Neural progenitor cell (in vitro differentiated cells): ENCODE results near the gene PHTF1. TPM values are rescaled to one million over a fixed set of nuclear protein-coding genes. Genes with fewer than 3 reads are reported as not detected.

Experiments
- DNase-seq: peaks from one replicate; pipeline ENCODE4 v3.0.0-alpha.2; 2016; ENCODE audit warnings: low spot score
- H2AFZ ChIP-seq: fragments of 200-600 bp; sonication (generic); replicated peaks from 2 replicates; pipeline ENCODE4 v1.6.1; 2016; ENCODE audit warnings: antibody characterized with exemption
- H3F3A ChIP-seq: fragments of 200-600 bp; sonication (generic); 2 replicates; pipeline ENCODE4 v1.6.1; 2016; ENCODE audit warnings: antibody characterized with exemption, low read depth
- H3K27ac ChIP-seq: fragments of 200-600 bp; sonication (generic); 2 replicates; pipeline ENCODE4 v1.5.1; 2016; ENCODE audit warnings: mild to moderate bottlenecking
- H3K27me3 ChIP-seq: fragments of 200-600 bp; sonication (generic); 2 replicates; pipeline ENCODE4 v1.6.1; 2016; ENCODE audit warnings: mild to moderate bottlenecking, moderate library complexity
- H3K36me3 ChIP-seq: fragments of 200-600 bp; sonication (generic); 2 replicates; pipeline ENCODE4 v1.5.1; 2016
- H3K4me1 ChIP-seq: fragments of 200-600 bp; sonication (generic); 2 replicates; pipeline ENCODE4 v1.6.1; 2016; ENCODE audit warnings: mixed run types
- H3K4me2 ChIP-seq: fragments of 200-600 bp; sonication (generic); 2 replicates; pipeline ENCODE4 v1.6.1; 2016
- H3K4me3 ChIP-seq: fragments of 200-600 bp; sonication (generic); 2 replicates; pipeline ENCODE4 v1.5.1; 2016
- H3K79me2 ChIP-seq: fragments of 200-600 bp; sonication (generic); 2 replicates; pipeline ENCODE4 v1.6.1; 2016; ENCODE audit warnings: low read depth
- H3K9ac ChIP-seq: fragments of 200-600 bp; sonication (generic); 2 replicates; pipeline ENCODE4 v1.6.1; 2016
- H3K9me3 ChIP-seq: fragments of 200-600 bp; sonication (generic); 2 replicates; pipeline ENCODE4 v1.5.1; 2016; ENCODE audit warnings: low read depth
- H4K20me1 ChIP-seq: fragments of 200-600 bp; sonication (generic); 2 replicates; pipeline ENCODE4 v1.6.1; 2016; ENCODE audit warnings: low read depth
- H3K27ac Mint-ChIP-seq: 3 replicates; pipeline ENCODE4 v1.8.0; 2021; ENCODE audit warnings: mixed read lengths
- H3K27me3 Mint-ChIP-seq: 2 replicates; pipeline ENCODE4 v1.8.0; 2022; ENCODE audit warnings: low read depth, mild to moderate bottlenecking, inconsistent platforms, moderate library complexity, mixed read lengths; ENCODE audit not compliant: insufficient read depth
- H3K36me3 Mint-ChIP-seq: 3 replicates; pipeline ENCODE4 v1.8.0; 2021; ENCODE audit warnings: mixed read lengths
- H3K4me1 Mint-ChIP-seq: 3 replicates; pipeline ENCODE4 v1.8.0; 2021; ENCODE audit warnings: mixed read lengths
- H3K4me3 Mint-ChIP-seq: 3 replicates; pipeline ENCODE4 v1.8.0; 2021; ENCODE audit warnings: mild to moderate bottlenecking, moderate library complexity, mixed read lengths
- H3K9me3 Mint-ChIP-seq: 3 replicates; pipeline ENCODE4 v1.8.0; 2020; ENCODE audit warnings: mixed read lengths
- EZH2 ChIP-seq: fragments of 200-600 bp; sonication (generic); IDR thresholded peaks from 2 replicates; pipeline ENCODE4 v1.6.1; 2017; ENCODE audit warnings: antibody characterized with exemption, mild to moderate bottlenecking, moderate library complexity
- EZH2phosphoT487 ChIP-seq: fragments of 200-600 bp; sonication (generic); IDR thresholded peaks from 2 replicates; pipeline ENCODE4 v1.6.1; 2017; ENCODE audit warnings: antibody characterized with exemption
- total RNA-seq: library from RNA; depleted of rRNA; stranded (reverse); fragments of >200 nt; gene quantifications from 2 replicates; pipeline ENCODE4 v1.2.3, GENCODE V29; 2015; ENCODE audit warnings: low replicate concordance
- TF ChIP-seq, protein P1 (sequence below): fragments of 200-600 bp; sonication (generic); IDR thresholded peaks from 2 replicates; pipeline ENCODE4 v1.5.1; 2017; ENCODE audit warnings: antibody characterized with exemption, mild to moderate bottlenecking

Gene PHTF1
- total RNA-seq, 1 donor from 2014 or later = 76.8 TPM

DNA sequence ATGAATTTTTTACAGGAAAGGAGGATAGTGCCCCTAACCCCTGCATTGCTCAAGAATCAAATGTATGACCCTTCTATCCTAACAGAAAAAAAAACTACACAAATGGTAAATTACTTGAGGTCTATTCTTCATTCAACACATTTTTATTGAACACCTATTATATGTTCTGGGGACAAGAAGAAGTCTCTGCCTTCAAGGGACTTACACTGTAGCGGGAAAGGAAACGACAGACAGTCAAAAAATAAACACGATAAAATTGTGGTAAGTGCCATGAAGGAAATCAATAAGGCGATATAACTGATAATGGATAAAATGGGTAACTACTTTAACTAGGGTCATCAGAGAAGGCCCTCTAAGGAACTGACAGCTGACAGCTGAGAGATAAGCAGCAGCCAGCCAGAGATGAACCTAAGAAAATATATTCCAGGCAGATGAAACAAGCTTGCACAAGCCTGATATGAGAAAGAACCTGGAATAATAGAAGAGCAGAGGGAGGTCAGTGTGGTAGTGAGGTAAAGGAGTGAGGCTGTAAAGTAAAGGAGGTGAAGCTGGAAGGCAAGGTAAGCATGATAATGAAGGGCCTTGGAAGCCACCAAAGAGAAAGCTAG lies 66.4 kb downstream of the PHTF1 start:
- Mint-ChIP-seq H3K4me3 (no peak overlapping the region), H3K4me1 (no peaks in the 10 kb centered on the region), H3K27me3 (peaks cover 2% of the 10 kb centered on the region), H3K27ac (no peak overlapping the region), H3K9me3 (peaks cover 32% of the 10 kb centered on the region), H3K36me3 (peaks cover 76% of the 10 kb centered on the region)
- no peaks in the 10 kb centered on the region for H3K27me3 ChIP-seq
- H4K20me1 ChIP-seq = no peaks in the 10 kb centered on the region
- TF ChIP-seq, protein P1, sequence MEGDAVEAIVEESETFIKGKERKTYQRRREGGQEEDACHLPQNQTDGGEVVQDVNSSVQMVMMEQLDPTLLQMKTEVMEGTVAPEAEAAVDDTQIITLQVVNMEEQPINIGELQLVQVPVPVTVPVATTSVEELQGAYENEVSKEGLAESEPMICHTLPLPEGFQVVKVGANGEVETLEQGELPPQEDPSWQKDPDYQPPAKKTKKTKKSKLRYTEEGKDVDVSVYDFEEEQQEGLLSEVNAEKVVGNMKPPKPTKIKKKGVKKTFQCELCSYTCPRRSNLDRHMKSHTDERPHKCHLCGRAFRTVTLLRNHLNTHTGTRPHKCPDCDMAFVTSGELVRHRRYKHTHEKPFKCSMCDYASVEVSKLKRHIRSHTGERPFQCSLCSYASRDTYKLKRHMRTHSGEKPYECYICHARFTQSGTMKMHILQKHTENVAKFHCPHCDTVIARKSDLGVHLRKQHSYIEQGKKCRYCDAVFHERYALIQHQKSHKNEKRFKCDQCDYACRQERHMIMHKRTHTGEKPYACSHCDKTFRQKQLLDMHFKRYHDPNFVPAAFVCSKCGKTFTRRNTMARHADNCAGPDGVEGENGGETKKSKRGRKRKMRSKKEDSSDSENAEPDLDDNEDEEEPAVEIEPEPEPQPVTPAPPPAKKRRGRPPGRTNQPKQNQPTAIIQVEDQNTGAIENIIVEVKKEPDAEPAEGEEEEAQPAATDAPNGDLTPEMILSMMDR = no peak
- TF ChIP-seq EZH2 = no peak
- no peak for TF ChIP-seq EZH2phosphoT487
- no peak overlapping the region for H3K9ac ChIP-seq
- no peak for DNase-seq
- H2AFZ ChIP-seq = no peak overlapping the region
- H3F3A ChIP-seq = no peaks in the 10 kb centered on the region
- peaks cover 7% of the 10 kb centered on the region for H3K9me3 ChIP-seq
- no peak overlapping the region for H3K4me3 ChIP-seq
- H3K4me1 ChIP-seq = no peaks in the 10 kb centered on the region
- no peak overlapping the region for H3K4me2 ChIP-seq
- H3K79me2 ChIP-seq = no peaks in the 10 kb centered on the region
- peaks cover 42% of the 10 kb centered on the region for H3K36me3 ChIP-seq
- H3K27ac ChIP-seq = no peak overlapping the region

GRCh38 chr1:113692342-113692741 lies 66.9 kb downstream of the PHTF1 start:
- Mint-ChIP-seq H3K27me3 (peaks cover 2% of the 10 kb centered on the region), H3K36me3 (peaks cover 72% of the 10 kb centered on the region), H3K4me3 (no peak overlapping the region), H3K27ac (no peak overlapping the region), H3K4me1 (no peaks in the 10 kb centered on the region), H3K9me3 (peaks cover 32% of the 10 kb centered on the region)
- no peaks in the 10 kb centered on the region for H3K4me1 ChIP-seq
- H3K9me3 ChIP-seq = peaks cover 7% of the 10 kb centered on the region
- H4K20me1 ChIP-seq = no peaks in the 10 kb centered on the region
- H3K4me2 ChIP-seq = no peak overlapping the region
- H3K27ac ChIP-seq = no peak overlapping the region
- H3K9ac ChIP-seq = no peak overlapping the region
- no peak for TF ChIP-seq EZH2
- H3K27me3 ChIP-seq = no peaks in the 10 kb centered on the region
- H3K4me3 ChIP-seq = no peak overlapping the region
- H3F3A ChIP-seq = no peaks in the 10 kb centered on the region
- H3K36me3 ChIP-seq = peaks cover 41% of the 10 kb centered on the region
- DNase-seq = no peak
- H2AFZ ChIP-seq = no peak overlapping the region
- no peaks in the 10 kb centered on the region for H3K79me2 ChIP-seq

DNA sequence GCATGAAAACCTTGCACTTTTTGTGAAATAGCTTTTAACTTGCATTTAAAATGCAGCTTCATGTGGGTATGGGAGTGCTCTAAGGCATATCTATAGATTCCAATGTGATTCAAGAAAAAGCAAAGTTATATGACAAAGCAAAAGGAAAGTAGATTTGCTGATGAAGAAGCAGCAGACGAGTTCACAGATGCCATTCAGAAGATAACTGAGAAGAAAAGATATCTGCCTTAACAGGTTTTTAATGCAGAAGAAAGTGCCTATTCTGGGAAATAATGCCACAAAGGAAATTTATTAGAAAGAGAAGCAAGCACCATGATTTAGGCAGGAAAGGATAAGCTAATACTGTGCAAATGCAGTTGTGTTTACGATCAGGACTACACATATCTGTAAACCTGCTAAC lies 68.1 kb downstream of the PHTF1 start:
- Histone ChIP-seq H3K4me1 (no peaks in the 10 kb centered on the region), H3K9me3 (peaks cover 7% of the 10 kb centered on the region), H2AFZ (no peak overlapping the region), H3K9ac (no peak overlapping the region), H3K4me2 (no peak overlapping the region), H3K36me3 (peaks cover 32% of the 10 kb centered on the region), H3K27me3 (no peaks in the 10 kb centered on the region), H4K20me1 (no peaks in the 10 kb centered on the region), H3K4me3 (no peak overlapping the region), H3F3A (no peaks in the 10 kb centered on the region), H3K27ac (no peak overlapping the region), H3K79me2 (no peaks in the 10 kb centered on the region)
- peaks cover 32% of the 10 kb centered on the region for H3K9me3 Mint-ChIP-seq
- DNase-seq = no peak
- H3K4me3 Mint-ChIP-seq = no peak overlapping the region
- H3K27me3 Mint-ChIP-seq = peaks cover 2% of the 10 kb centered on the region
- peaks cover 63% of the 10 kb centered on the region for H3K36me3 Mint-ChIP-seq
- no peaks in the 10 kb centered on the region for H3K4me1 Mint-ChIP-seq
- no peak overlapping the region for H3K27ac Mint-ChIP-seq
- TF ChIP-seq, protein P1 = no peak
- no peak for TF ChIP-seq EZH2phosphoT487
- TF ChIP-seq EZH2 = no peak

DNA sequence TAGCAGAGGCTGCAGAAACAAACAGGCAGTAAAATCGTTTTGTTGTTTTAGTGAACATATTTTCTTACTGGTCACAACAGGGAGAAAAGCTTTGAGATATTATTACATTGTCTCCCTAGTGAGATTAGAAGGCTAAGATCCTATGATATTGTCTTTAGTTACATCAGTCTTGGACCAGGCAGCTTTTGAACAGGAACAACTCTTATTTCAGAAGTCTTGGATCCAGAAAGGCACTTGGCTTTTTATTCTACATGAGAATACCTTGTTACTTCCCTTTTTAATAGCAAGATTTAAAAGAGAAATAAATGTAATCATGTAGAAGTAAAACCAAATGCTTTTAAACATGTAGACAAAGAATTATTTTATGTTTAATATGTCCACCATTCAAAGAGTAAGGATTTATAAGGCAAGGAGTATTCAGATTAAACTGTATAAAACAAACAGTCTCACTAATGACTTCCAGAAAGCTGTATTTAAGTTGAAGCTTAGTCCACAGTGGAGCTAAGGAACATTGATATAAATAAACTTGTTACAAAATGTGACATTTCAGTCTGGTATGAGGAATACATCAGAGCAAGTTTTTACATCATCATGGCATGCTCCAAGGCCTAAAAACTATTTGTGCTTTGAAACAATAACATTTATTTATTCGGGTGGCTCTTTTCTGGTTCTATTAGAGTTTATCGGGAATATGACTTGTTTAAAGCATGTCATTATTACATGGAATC lies 72.2 kb downstream of the PHTF1 start:
- peaks cover 5% of the 10 kb centered on the region for H3K4me1 ChIP-seq
- no peak overlapping the region for H2AFZ ChIP-seq
- H3K27me3 Mint-ChIP-seq = peaks cover 3% of the 10 kb centered on the region
- H3K4me3 ChIP-seq = no peak overlapping the region
- H3F3A ChIP-seq = peaks cover 8% of the 10 kb centered on the region
- H3K27ac Mint-ChIP-seq = no peak overlapping the region
- no peaks in the 10 kb centered on the region for H4K20me1 ChIP-seq
- no peak overlapping the region for H3K9ac ChIP-seq
- H3K79me2 ChIP-seq = no peaks in the 10 kb centered on the region
- H3K9me3 Mint-ChIP-seq = peaks cover 9% of the 10 kb centered on the region
- H3K9me3 ChIP-seq = no peaks in the 10 kb centered on the region
- H3K27ac ChIP-seq = no peak overlapping the region
- H3K4me1 Mint-ChIP-seq = no peaks in the 10 kb centered on the region
- H3K4me2 ChIP-seq = no peak overlapping the region
- TF ChIP-seq, protein P1 = no peak
- no peak for TF ChIP-seq EZH2phosphoT487
- peaks cover 12% of the 10 kb centered on the region for H3K36me3 ChIP-seq
- DNase-seq = no peak
- peaks cover 34% of the 10 kb centered on the region for H3K36me3 Mint-ChIP-seq
- no peaks in the 10 kb centered on the region for H3K27me3 ChIP-seq
- H3K4me3 Mint-ChIP-seq = no peak overlapping the region
